HEK293 (cell line): ENCODE results near the gene CLEC19A.

Experiments
- CTCF ChIP-seq: fragments of 450-650 bp; formaldehyde crosslinking; IDR thresholded peaks from 2 replicates; pipeline ENCODE4 v1.5.1; 2016; ENCODE audit warnings: missing biosample characterization, missing genetic modification characterization
- GFI1B ChIP-seq: fragments of 450-650 bp; formaldehyde crosslinking; IDR thresholded peaks from 2 replicates; pipeline ENCODE4 v1.5.1; 2016; ENCODE audit warnings: missing biosample characterization, missing genetic modification characterization
- HOXA7 ChIP-seq: sonication (generic); formaldehyde crosslinking; IDR thresholded peaks from 2 replicates; pipeline ENCODE4 v1.8.1; 2022; ENCODE audit warnings: missing genetic modification reagents, borderline replicate concordance
- PBX3 ChIP-seq: sonication (generic); formaldehyde crosslinking; IDR thresholded peaks from 2 replicates; pipeline ENCODE4 v1.8.1; 2022; ENCODE audit warnings: mild to moderate bottlenecking, moderate library complexity, missing genetic modification reagents
- REST ChIP-seq: fragments of 450-650 bp; formaldehyde crosslinking; IDR thresholded peaks from 2 replicates; pipeline ENCODE4 v1.5.1; 2016; ENCODE audit warnings: missing biosample characterization, missing genetic modification characterization
- TRIM28 ChIP-seq: IDR thresholded peaks from 2 replicates; pipeline ENCODE4 v1.6.1; 2011; ENCODE audit warnings: low read length, control low read depth, borderline replicate concordance
- YY1 ChIP-seq: fragments of 450-650 bp; formaldehyde crosslinking; IDR thresholded peaks from 2 replicates; pipeline ENCODE4 v1.5.1; 2018; ENCODE audit warnings: missing biosample characterization, missing genetic modification characterization
- ZBTB48 ChIP-seq: fragments of 450-650 bp; formaldehyde crosslinking; IDR thresholded peaks from 2 replicates; pipeline ENCODE4 v1.5.1; 2016; ENCODE audit warnings: missing biosample characterization, missing genetic modification characterization
- ZNF121 ChIP-seq: fragments of 450-650 bp; formaldehyde crosslinking; IDR thresholded peaks from 2 replicates; pipeline ENCODE4 v1.5.1; 2016; ENCODE audit warnings: missing biosample characterization, missing genetic modification characterization
- ZNF23 ChIP-seq: fragments of 450-650 bp; formaldehyde crosslinking; IDR thresholded peaks from 2 replicates; pipeline ENCODE4 v1.5.1; 2016; ENCODE audit warnings: missing biosample characterization, missing genetic modification characterization, borderline replicate concordance
- ZNF302 ChIP-seq: fragments of 450-650 bp; formaldehyde crosslinking; IDR thresholded peaks from 2 replicates; pipeline ENCODE4 v1.5.1; 2016; ENCODE audit warnings: missing biosample characterization, missing genetic modification characterization, low read depth
- ZNF585B ChIP-seq: fragments of 450-650 bp; formaldehyde crosslinking; IDR thresholded peaks from 2 replicates; pipeline ENCODE4 v1.5.1; 2016; ENCODE audit warnings: missing biosample characterization, missing genetic modification characterization
- ZNF670 ChIP-seq: fragments of 450-650 bp; formaldehyde crosslinking; IDR thresholded peaks from 2 replicates; pipeline ENCODE4 v1.5.1; 2016; ENCODE audit warnings: missing biosample characterization, missing genetic modification characterization, low read depth
- TF ChIP-seq, protein P1 (sequence below): fragments of 450-650 bp; formaldehyde crosslinking; IDR thresholded peaks from 2 replicates; pipeline ENCODE4 v1.5.1; 2016; ENCODE audit warnings: missing biosample characterization, missing genetic modification characterization

DNA sequence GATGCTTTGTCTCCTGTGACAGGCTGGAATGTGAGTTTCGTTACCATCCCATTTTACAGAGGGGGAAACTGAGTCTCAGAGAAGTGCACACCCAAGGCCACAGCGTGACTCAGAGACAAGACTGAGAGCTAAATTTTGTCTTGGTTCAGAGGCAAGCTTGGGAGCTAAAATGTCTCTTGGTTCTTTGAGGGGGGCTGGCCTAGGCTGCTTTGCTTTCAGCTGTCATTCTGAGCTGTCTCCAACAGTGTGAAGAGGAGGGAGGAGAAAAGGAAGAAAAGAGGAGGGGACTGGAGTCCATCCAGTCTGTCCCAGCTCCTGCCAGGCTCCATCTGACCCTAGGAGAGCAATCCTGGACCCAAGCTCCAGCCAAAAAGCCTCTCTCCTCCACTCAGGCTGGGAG is at the start of gene CLEC19A:
- no peak for TF ChIP-seq ZNF23 (tag by site-specific recombination)
- no peak for TF ChIP-seq YY1
- no peak for TF ChIP-seq REST (tag by site-specific recombination)
- TF ChIP-seq ZBTB48 = no peak
- no peak for TF ChIP-seq CTCF (tag by site-specific recombination)
- no peak for TF ChIP-seq HOXA7 (CRISPR knock-in tag)
- no peak for TF ChIP-seq ZNF302 (tag by site-specific recombination)
- TF ChIP-seq ZNF585B (tag by site-specific recombination) = no peak
- TF ChIP-seq, protein P1, sequence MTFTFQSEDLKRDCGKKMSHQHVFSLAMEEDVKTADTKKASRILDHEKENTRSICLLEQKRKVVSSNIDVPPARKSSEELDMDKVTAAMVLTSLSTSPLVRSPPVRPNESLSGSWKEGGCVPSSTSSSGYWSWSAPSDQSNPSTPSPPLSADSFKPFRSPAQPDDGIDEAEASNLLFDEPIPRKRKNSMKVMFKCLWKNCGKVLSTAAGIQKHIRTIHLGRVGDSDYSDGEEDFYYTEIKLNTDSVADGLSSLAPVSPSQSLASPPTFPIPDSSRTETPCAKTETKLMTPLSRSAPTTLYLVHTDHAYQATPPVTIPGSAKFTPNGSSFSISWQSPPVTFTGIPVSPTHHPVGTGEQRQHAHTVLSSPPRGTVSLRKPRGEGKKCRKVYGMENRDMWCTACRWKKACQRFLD = no peak
- no peak for TF ChIP-seq ZNF121 (tag by site-specific recombination)
- no peak for TF ChIP-seq GFI1B (tag by site-specific recombination)
- no peak for TF ChIP-seq ZNF670 (tag by site-specific recombination)
- TF ChIP-seq PBX3 (CRISPR knock-in tag) = no peak
- TF ChIP-seq TRIM28 = no peak
